HepG2 (cell line): ENCODE results near the gene ADD2. TPM values are rescaled to one million over a fixed set of nuclear protein-coding genes. Genes with fewer than 3 reads are reported as not detected.

Experiments used
- ATAC-seq: fragments of 200-7000 bp; cut with Tn5 transposase; 3 replicates; pipeline ENCODE4 v1.9.1; 2020; ENCODE audit warnings: mild to moderate bottlenecking, moderate library complexity
- BruUV-seq: library from RNA; stranded (reverse); fragments of 400-500 nt; replicated peaks from 2 replicates; lab custom pipeline; 2021; lab: Mats Ljungman, UMichigan
- CTCF ChIA-PET: fragments of 300-600 bp; formaldehyde crosslinking; extraction: SDS; loops from one replicate; lab custom pipeline; 2021; ENCODE audit warnings: low total read pairs, inconsistent platforms, low intra/inter-chr PET ratio; lab: Yijun Ruan, JAX
- POLR2A ChIA-PET: fragments of 350-600 bp; sonication (Branson Sonifier 250); formaldehyde crosslinking; loops from one replicate; lab custom pipeline; 2020; ENCODE audit warnings: antibody characterized with exemption, inconsistent platforms; lab: Yijun Ruan, JAX
- DNase-seq: peaks from one replicate; pipeline ENCODE4 v3.0.0-alpha.2; 2015; ENCODE audit warnings: low spot score
- FAIRE-seq: peaks from 3 replicates; lab custom pipeline; 2011; peaks lifted over from hg19 to GRCh38; lab: Jason Lieb, UNC
- H2AFZ ChIP-seq: one replicate; pipeline ENCODE4 v1.6.1; 2011; ENCODE audit warnings: low read length, inconsistent platforms
- H3K27ac ChIP-seq: fragments of 300-600 bp; 3 replicates; pipeline ENCODE4 v1.8.0; 2011; ENCODE audit warnings: mixed run types, mild to moderate bottlenecking, mixed read lengths, low read length, inconsistent platforms; ENCODE audit not compliant: insufficient read depth; ENCODE audit errors: extremely low read length
- H3K27me3 ChIP-seq, 2 experiments: fragments of 200-600 bp in 1 of 2; 2 replicates in 1 of 2; 3 replicates in 1 of 2; pipeline versions ENCODE4 v1.6.0 to v1.8.0; 2011; ENCODE audit warnings: low read length in 2 of 2, mild to moderate bottlenecking in 2 of 2, moderate library complexity in 2 of 2, inconsistent platforms in 1 of 2; ENCODE audit not compliant: insufficient read depth in 2 of 2, control insufficient read depth in 1 of 2
- H3K36me3 ChIP-seq, 2 experiments: fragments of 200-600 bp in 1 of 2; replicated peaks in 1 of 2; 2 replicates in 1 of 2; 3 replicates in 1 of 2; pipeline versions ENCODE4 v1.5.1 to v1.8.0; 2011; ENCODE audit warnings: low read length in 2 of 2, inconsistent platforms in 1 of 2; ENCODE audit not compliant: insufficient read depth in 2 of 2, control insufficient read depth in 1 of 2
- H3K4me1 ChIP-seq: 2 replicates; pipeline ENCODE4 v1.5.1; 2012; ENCODE audit warnings: low read length, inconsistent platforms; ENCODE audit not compliant: insufficient read depth
- H3K4me2 ChIP-seq: 2 replicates; pipeline ENCODE4 v1.6.0; 2011; ENCODE audit warnings: low read depth, low read length, inconsistent platforms
- H3K4me3 ChIP-seq, 3 experiments: fragments of 200-600 bp in 1 of 3; sonication (generic), shearing (Covaris generic) in 1 of 3; replicated peaks in 1 of 3; 2 replicates each; pipeline ENCODE4 v1.5.1; 2011 to 2016; ENCODE audit warnings: low read length in 3 of 3, inconsistent platforms in 2 of 3, low read depth in 2 of 3, mild to moderate bottlenecking in 2 of 3, control low read depth in 1 of 3, mixed read lengths in 1 of 3; ENCODE audit not compliant: insufficient read depth in 1 of 3
- H3K79me2 ChIP-seq: one replicate; pipeline ENCODE4 v1.6.1; 2011; ENCODE audit warnings: low read length, inconsistent platforms; ENCODE audit not compliant: insufficient read depth
- H3K9ac ChIP-seq: 2 replicates; pipeline ENCODE4 v1.6.0; 2011; ENCODE audit warnings: mild to moderate bottlenecking, low read depth, low read length, inconsistent platforms; ENCODE audit not compliant: insufficient read depth
- H3K9me3 ChIP-seq: 2 replicates; pipeline ENCODE4 v1.5.1; 2012; ENCODE audit warnings: mild to moderate bottlenecking, low read length
- H4K20me1 ChIP-seq: 2 replicates; pipeline ENCODE4 v1.6.0; 2011; ENCODE audit warnings: inconsistent platforms, mild to moderate bottlenecking, low read length, moderate library complexity; ENCODE audit not compliant: insufficient read depth
- FUBP1 ChIP-seq: sonication (generic); formaldehyde crosslinking; IDR thresholded peaks from 2 replicates; pipeline ENCODE4 v1.5.1; 2020; ENCODE audit warnings: missing genetic modification reagents, mild to moderate bottlenecking, borderline replicate concordance
- GATAD2A ChIP-seq: IDR thresholded peaks from 2 replicates; pipeline ENCODE4 v1.6.1; 2016
- GLI4 ChIP-seq: sonication (generic); formaldehyde crosslinking; IDR thresholded peaks from 2 replicates; pipeline ENCODE4 v1.5.1; 2020; ENCODE audit warnings: missing genetic modification reagents, mild to moderate bottlenecking, moderate library complexity, borderline replicate concordance
- GMEB2 ChIP-seq: IDR thresholded peaks from 2 replicates; pipeline ENCODE4 v1.6.1; 2016; ENCODE audit warnings: missing biosample characterization, missing genetic modification reagents, low read depth
- MAZ ChIP-seq, 2 experiments: sonication (generic) in 1 of 2; formaldehyde crosslinking in 1 of 2; IDR thresholded peaks; 2 replicates each; pipeline versions ENCODE4 v1.5.0 to v1.6.1; 2012 to 2020; ENCODE audit warnings: low read depth in 2 of 2, mild to moderate bottlenecking in 2 of 2, borderline replicate concordance in 1 of 2, improper control_type of control experiment in 1 of 2, low read length in 1 of 2, missing genetic modification reagents in 1 of 2, moderate library complexity in 1 of 2
- MLXIP ChIP-seq: sonication (generic); formaldehyde crosslinking; IDR thresholded peaks from 2 replicates; pipeline ENCODE4 v1.9.0; 2021; ENCODE audit warnings: missing genetic modification reagents, borderline replicate concordance
- RORA ChIP-seq: sonication (generic); formaldehyde crosslinking; IDR thresholded peaks from 2 replicates; pipeline ENCODE4 v1.5.0; 2020; ENCODE audit warnings: mild to moderate bottlenecking, missing genetic modification reagents, moderate library complexity
- SNAI1 ChIP-seq: sonication (generic); formaldehyde crosslinking; IDR thresholded peaks from 2 replicates; pipeline ENCODE4 v1.5.0; 2020; ENCODE audit warnings: mild to moderate bottlenecking, missing genetic modification reagents, borderline replicate concordance
- SNRNP70 ChIP-seq: fragments of 200-400 bp; formaldehyde crosslinking; IDR thresholded peaks from 2 replicates; pipeline ENCODE4 v1.6.1; 2017; ENCODE audit warnings: mild to moderate bottlenecking, low read depth, low read length, moderate library complexity
- ZFP36 ChIP-seq: fragments of 150-350 bp; IDR thresholded peaks from 2 replicates; pipeline ENCODE4 v1.6.1; 2018; ENCODE audit warnings: borderline replicate concordance, low read length, low read depth; ENCODE audit not compliant: partially characterized antibody
- ZNF253 ChIP-seq: sonication (generic); formaldehyde crosslinking; IDR thresholded peaks from 2 replicates; pipeline ENCODE4 v1.8.0; 2022; ENCODE audit warnings: mild to moderate bottlenecking, missing genetic modification reagents, borderline replicate concordance
- ZNF30 ChIP-seq: sonication (generic); formaldehyde crosslinking; IDR thresholded peaks from 2 replicates; pipeline ENCODE4 v1.5.0; 2020; ENCODE audit warnings: mild to moderate bottlenecking, missing genetic modification reagents
- WGBS: methylation state at CpG from one replicate; pipeline ENCODE4 v1.1.6; 2017; ENCODE audit warnings: low lambda C conversion rate; 5-methylcytosine and 5-hydroxymethylcytosine counted together
- in situ Hi-C: cut with HindIII; loops from 2 replicates; pipeline ENCODE4 v1.10.0; 2017; ENCODE audit warnings: low pct_unique_long_range_greater_than_20kb; ENCODE audit not compliant: extremely low pct_ligation_motif_present
- intact Hi-C: fragments of 100-400 bp; cut with micrococcal nuclease; formaldehyde crosslinking; loops from one replicate; pipeline ENCODE4 v1.10.0; 2022; ENCODE audit not compliant: unreplicated experiment
- polyA plus RNA-seq, 8 experiments: library from polyadenylated mRNA; depleted of rRNA in 3 of 8; stranded (reverse) in 7 of 8; unstranded in 1 of 8; fragments of >200 nt; fragmentation: Illumina TruSeq in 4 of 8; extraction: Trizol in 4 of 8; gene quantifications; 2 replicates each; pipeline versions ENCODE4 v1.2.1 to v1.2.3, GENCODE V29; 2011 to 2016; ENCODE audit warnings: low read depth in 4 of 8, missing spikeins in 1 of 8, mixed read lengths in 1 of 8; ENCODE audit not compliant: insufficient read depth in 1 of 8
- total RNA-seq, 5 experiments: library from RNA; depleted of rRNA; stranded (reverse); fragments of >200 nt; fragmentation: Illumina TruSeq; extraction: Trizol; gene quantifications; 2 replicates each; pipeline ENCODE4 v1.2.3, GENCODE V29; 2016; ENCODE audit warnings: low read depth in 1 of 5

The ADD2 gene
- total and polyA plus RNA-seq, 2 of the 13 experiments (the other 11 are each of a cell fraction or from before 2014, with no cell fraction given) = 0.05 to 0.13 TPM

GRCh38 chr2:70738159-70738558 is 29.8 kb downstream of the ADD2 start:
- DNase-seq = no peak
- in situ Hi-C loops (no loop called here), intact Hi-C loops (no loop called here)
- H4K20me1 ChIP-seq = no peaks in the 10 kb centered on the region
- H3K4me2 ChIP-seq = no peak overlapping the region
- H3K27ac ChIP-seq = no peak overlapping the region
- H3K4me3 ChIP-seq = no peak overlapping the region
- H3K27me3 ChIP-seq = peaks cover 0 to 20% of the 10 kb centered on the region in 2 experiments; a peak in 3 of 5 replicates
- H3K4me1 ChIP-seq = no peaks in the 10 kb centered on the region
- TF ChIP-seq MLXIP (CRISPR knock-in tag) (no peak), ZNF30 (CRISPR knock-in tag) (no peak), RORA (CRISPR knock-in tag) (no peak), GATAD2A (CRISPR knock-in tag) (no peak), SNAI1 (CRISPR knock-in tag) (no peak), ZFP36 (no peak), ZNF253 (CRISPR knock-in tag) (no peak), SNRNP70 (no peak), GMEB2 (CRISPR knock-in tag) (no peak), GLI4 (no peak), FUBP1 (CRISPR knock-in tag) (no peak), MAZ (IDR thresholded peaks at IDR 0.05; ENCODE audit: borderline replicate concordance, low read depth, low read length) (no peak), MAZ (CRISPR knock-in tag; IDR thresholded peaks at IDR 0.05; ENCODE audit: low read depth) (no peak)
- no peak for FAIRE-seq
- 2% methylated on average over 2 of the region's 2 CpGs for WGBS
- H3K79me2 ChIP-seq = no peaks in the 10 kb centered on the region
- ChIA-PET CTCF (no interaction called here), POLR2A (no interaction called here)
- no peaks in the 10 kb centered on the region for H3K36me3 ChIP-seq
- H2AFZ ChIP-seq = no peak overlapping the region
- ATAC-seq = no peak
- no peaks in the 10 kb centered on the region for H3K9me3 ChIP-seq
- no peak overlapping the region for H3K9ac ChIP-seq
- no TSS peak for BruUV-seq
